MM.1S (cell line): ENCODE measurements around the gene IMPA2.
A peak's percentile ranks its signal among the peaks of the same experiment; 100 is the strongest.

Source experiments
- DNase-seq: peaks from one replicate; pipeline ENCODE4 v3.0.0-alpha.2; 2015
- H2AFZ ChIP-seq: fragments of 300-600 bp; sonication (generic); 2 replicates; pipeline ENCODE4 v1.6.0; 2016; ENCODE audit warnings: antibody characterized with exemption, low read length
- H3F3A ChIP-seq: fragments of 300-600 bp; sonication (generic); 2 replicates; pipeline ENCODE4 v1.6.1; 2016; ENCODE audit warnings: mild to moderate bottlenecking, antibody characterized with exemption, low read length, moderate library complexity, mixed read lengths; ENCODE audit not compliant: insufficient read depth
- H3K27ac ChIP-seq: fragments of 300-600 bp; sonication (generic); 2 replicates; pipeline ENCODE4 v1.5.1; 2016; ENCODE audit warnings: mild to moderate bottlenecking, low read length
- H3K27me3 ChIP-seq: fragments of 300-600 bp; sonication (generic); replicated peaks from 2 replicates; pipeline ENCODE4 v1.6.0; 2016; ENCODE audit warnings: low read length; ENCODE audit not compliant: insufficient read depth
- H3K36me3 ChIP-seq: fragments of 300-600 bp; sonication (generic); replicated peaks from 2 replicates; pipeline ENCODE4 v1.6.1; 2016; ENCODE audit warnings: mild to moderate bottlenecking, low read length, mixed read lengths; ENCODE audit not compliant: insufficient read depth
- H3K4me1 ChIP-seq: fragments of 300-600 bp; sonication (generic); 2 replicates; pipeline ENCODE4 v1.6.1; 2016; ENCODE audit warnings: low read length, mixed read lengths
- H3K4me2 ChIP-seq: fragments of 300-600 bp; sonication (generic); 2 replicates; pipeline ENCODE4 v1.6.0; 2016; ENCODE audit warnings: low read depth, low read length
- H3K4me3 ChIP-seq: fragments of 300-600 bp; sonication (generic); 2 replicates; pipeline ENCODE4 v1.5.1; 2016; ENCODE audit warnings: low read length, mixed read lengths
- H3K79me2 ChIP-seq: fragments of 300-600 bp; sonication (generic); 2 replicates; pipeline ENCODE4 v1.6.1; 2016; ENCODE audit warnings: mixed run types, low read length, mixed read lengths
- H3K9ac ChIP-seq: fragments of 300-600 bp; sonication (generic); 2 replicates; pipeline ENCODE4 v1.6.1; 2016; ENCODE audit warnings: low read length, mixed read lengths
- H3K9me2 ChIP-seq: fragments of 300-600 bp; sonication (generic); replicated peaks from 2 replicates; pipeline ENCODE4 v1.6.1; 2016; ENCODE audit warnings: mild to moderate bottlenecking, low read length, mixed read lengths; ENCODE audit not compliant: insufficient read depth
- H3K9me3 ChIP-seq: fragments of 300-600 bp; sonication (generic); replicated peaks from 2 replicates; pipeline ENCODE4 v1.6.1; 2016; ENCODE audit warnings: mild to moderate bottlenecking, low read length, mixed read lengths; ENCODE audit not compliant: insufficient read depth
- H4K20me1 ChIP-seq: fragments of 300-600 bp; sonication (generic); 2 replicates; pipeline ENCODE4 v1.6.1; 2016; ENCODE audit warnings: mild to moderate bottlenecking, low read length, moderate library complexity, mixed read lengths; ENCODE audit not compliant: insufficient read depth
- EZH2 ChIP-seq: fragments of 300-600 bp; sonication (generic); optimal IDR thresholded peaks from 2 replicates; pipeline ENCODE3; 2017; ENCODE audit warnings: low read depth, mild to moderate bottlenecking, antibody characterized with exemption, low read length, mixed read lengths
- EZH2phosphoT487 ChIP-seq: fragments of 300-600 bp; sonication (generic); IDR thresholded peaks from 2 replicates; pipeline ENCODE4 v1.6.1; 2018; ENCODE audit warnings: antibody characterized with exemption, low read length
- TF ChIP-seq, protein P1 (sequence below): fragments of 300-600 bp; sonication (generic); IDR thresholded peaks from 2 replicates; pipeline ENCODE4 v1.5.1; 2016; ENCODE audit warnings: antibody characterized with exemption, low read length, mixed read lengths

IMPA2 gene

DNA sequence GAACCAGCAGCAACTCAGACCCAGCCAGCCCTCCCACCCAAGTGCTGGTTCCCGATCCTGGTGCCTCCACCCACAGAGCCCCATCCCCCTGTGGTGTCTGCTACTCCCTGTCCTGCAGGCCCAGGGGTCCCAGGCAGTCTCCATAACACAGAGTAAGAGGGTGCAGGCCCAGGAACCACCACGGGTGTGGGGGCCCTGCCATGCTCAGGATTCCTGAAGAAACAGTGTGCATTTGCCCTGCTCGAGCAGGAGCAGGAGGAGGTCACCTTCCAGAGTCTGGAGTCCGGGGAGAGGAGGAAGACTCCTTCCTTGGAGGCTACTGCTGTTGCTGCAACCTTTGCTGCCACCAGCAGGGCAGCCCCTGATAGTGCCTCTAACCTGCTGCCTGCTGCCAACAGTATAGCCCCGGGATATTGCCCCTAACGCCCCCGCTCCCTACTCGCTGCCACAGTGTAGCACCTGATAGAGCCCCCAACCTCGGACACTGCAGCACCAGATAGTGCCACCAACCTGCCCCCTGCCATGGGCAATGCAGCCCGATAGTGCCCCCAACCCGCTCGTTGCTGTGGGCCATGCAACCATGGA, 65.5 kb downstream of the IMPA2 start:
- Histone ChIP-seq H3K36me3 (no peaks in the 10 kb centered on the region), H3K4me3 (no peak overlapping the region), H3K27ac (no peak overlapping the region), H2AFZ (no peak overlapping the region), H3K79me2 (no peaks in the 10 kb centered on the region), H3K9me2 (no peaks in the 10 kb centered on the region), H4K20me1 (no peaks in the 10 kb centered on the region), H3K27me3 (no peaks in the 10 kb centered on the region), H3F3A (peaks cover 16% of the 10 kb centered on the region), H3K4me1 (peaks cover 28% of the 10 kb centered on the region), H3K4me2 (no peak overlapping the region), H3K9ac (no peak overlapping the region), H3K9me3 (no peaks in the 10 kb centered on the region)
- DNase-seq, result no peak
- TF ChIP-seq EZH2phosphoT487 (no peak), EZH2 (no peak)
- TF ChIP-seq, protein P1, sequence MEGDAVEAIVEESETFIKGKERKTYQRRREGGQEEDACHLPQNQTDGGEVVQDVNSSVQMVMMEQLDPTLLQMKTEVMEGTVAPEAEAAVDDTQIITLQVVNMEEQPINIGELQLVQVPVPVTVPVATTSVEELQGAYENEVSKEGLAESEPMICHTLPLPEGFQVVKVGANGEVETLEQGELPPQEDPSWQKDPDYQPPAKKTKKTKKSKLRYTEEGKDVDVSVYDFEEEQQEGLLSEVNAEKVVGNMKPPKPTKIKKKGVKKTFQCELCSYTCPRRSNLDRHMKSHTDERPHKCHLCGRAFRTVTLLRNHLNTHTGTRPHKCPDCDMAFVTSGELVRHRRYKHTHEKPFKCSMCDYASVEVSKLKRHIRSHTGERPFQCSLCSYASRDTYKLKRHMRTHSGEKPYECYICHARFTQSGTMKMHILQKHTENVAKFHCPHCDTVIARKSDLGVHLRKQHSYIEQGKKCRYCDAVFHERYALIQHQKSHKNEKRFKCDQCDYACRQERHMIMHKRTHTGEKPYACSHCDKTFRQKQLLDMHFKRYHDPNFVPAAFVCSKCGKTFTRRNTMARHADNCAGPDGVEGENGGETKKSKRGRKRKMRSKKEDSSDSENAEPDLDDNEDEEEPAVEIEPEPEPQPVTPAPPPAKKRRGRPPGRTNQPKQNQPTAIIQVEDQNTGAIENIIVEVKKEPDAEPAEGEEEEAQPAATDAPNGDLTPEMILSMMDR, result no peak

DNA sequence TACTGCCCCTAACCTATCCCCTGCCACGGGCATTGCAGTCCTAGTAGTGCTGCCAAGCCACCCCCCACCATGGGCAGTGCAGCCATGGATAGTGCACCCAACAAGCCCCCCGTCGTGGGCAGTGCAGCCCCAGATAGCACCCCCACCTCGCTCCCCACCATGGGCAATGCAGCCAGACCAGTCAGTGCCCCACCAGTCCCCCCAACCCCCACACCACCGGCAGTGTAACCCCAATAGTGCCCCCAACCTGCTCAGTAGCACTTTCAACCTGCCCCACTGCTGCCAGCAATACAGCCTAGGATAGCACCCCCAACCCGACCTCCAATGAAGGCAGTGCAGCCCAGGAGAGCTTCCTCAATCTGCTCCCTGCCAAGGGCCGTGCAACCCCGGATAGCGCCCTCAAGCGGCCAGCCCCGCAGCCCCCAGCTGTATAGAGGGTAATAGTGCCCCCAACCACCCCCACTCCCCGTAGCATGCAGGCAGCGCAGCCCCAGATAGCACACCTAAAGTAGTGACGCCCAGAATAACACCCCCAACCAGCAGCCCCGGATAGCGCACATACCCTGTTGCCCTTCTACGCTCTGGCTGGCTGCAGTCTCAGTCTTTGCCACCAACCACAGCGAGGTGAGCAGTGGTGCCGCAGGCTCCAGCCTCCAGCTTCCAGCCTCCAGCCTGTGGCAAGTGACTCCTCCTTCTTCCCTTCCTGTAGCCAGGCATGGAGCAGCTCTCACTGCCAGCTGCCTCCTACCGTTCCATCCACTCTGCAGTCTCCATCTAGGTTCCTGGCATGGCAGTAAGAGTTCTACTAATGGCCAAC, 66.9 kb downstream of the IMPA2 start:
- Histone ChIP-seq H3K9me2 (no peaks in the 10 kb centered on the region), H2AFZ (no peak overlapping the region), H3K9me3 (no peaks in the 10 kb centered on the region), H3K4me1 (peaks cover 28% of the 10 kb centered on the region), H3K36me3 (no peaks in the 10 kb centered on the region), H3K4me3 (no peak overlapping the region), H3F3A (peaks cover 16% of the 10 kb centered on the region), H4K20me1 (no peaks in the 10 kb centered on the region), H3K79me2 (no peaks in the 10 kb centered on the region), H3K27ac (no peak overlapping the region), H3K9ac (no peak overlapping the region), H3K27me3 (no peaks in the 10 kb centered on the region), H3K4me2 (no peak overlapping the region)
- no peak for DNase-seq
- no peak for TF ChIP-seq EZH2phosphoT487
- TF ChIP-seq EZH2, result no peak
- TF ChIP-seq, protein P1, result no peak

DNA sequence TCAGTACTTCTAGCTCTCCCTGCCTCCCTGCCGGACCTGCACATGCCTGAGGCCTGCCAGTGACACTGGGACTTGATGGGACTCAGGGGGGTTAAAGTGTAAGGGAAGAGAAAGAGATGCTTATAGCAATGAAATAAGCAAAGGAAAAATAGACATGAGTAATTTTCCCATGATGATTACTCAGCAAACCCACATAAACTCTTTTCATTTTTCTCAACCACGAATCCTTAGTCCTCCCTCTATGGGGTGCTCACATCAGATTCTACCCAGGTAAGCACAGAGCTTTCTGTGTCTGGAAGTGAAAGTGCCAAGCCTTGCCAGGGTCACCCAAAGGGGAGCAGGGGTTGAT, 67.5 kb downstream of the IMPA2 start:
- H3K36me3 ChIP-seq, result no peaks in the 10 kb centered on the region
- no peak overlapping the region for H3K27ac ChIP-seq
- no peak overlapping the region for H3K9ac ChIP-seq
- H3K9me3 ChIP-seq, result no peaks in the 10 kb centered on the region
- no peaks in the 10 kb centered on the region for H4K20me1 ChIP-seq
- H3K4me3 ChIP-seq, result no peak overlapping the region
- H2AFZ ChIP-seq, result no peak overlapping the region
- TF ChIP-seq EZH2phosphoT487, result no peak
- no peak for TF ChIP-seq EZH2
- TF ChIP-seq, protein P1, result no peak
- H3K9me2 ChIP-seq, result no peaks in the 10 kb centered on the region
- peaks cover 16% of the 10 kb centered on the region for H3F3A ChIP-seq
- peaks cover 28% of the 10 kb centered on the region for H3K4me1 ChIP-seq
- H3K79me2 ChIP-seq, result no peaks in the 10 kb centered on the region
- H3K27me3 ChIP-seq, result no peaks in the 10 kb centered on the region
- peak overlapping the region; percentile 36; the same call in 1 of the 2 replicates for H3K4me2 ChIP-seq
- DNase-seq, result no peak
